Right ventricle myocardium superior (tissue), 1 donor: ENCODE measurements around the gene DBNDD1. TPM values are rescaled to one million over a fixed set of nuclear protein-coding genes. Genes with fewer than 3 reads are reported as not detected.

Experiments
- ATAC-seq: fragments of 200-7000 bp; cut with Tn5 transposase; one replicate; pipeline ENCODE4 v1.9.1; 2020; ENCODE audit warnings: mild to moderate bottlenecking; ENCODE audit not compliant: poor library complexity
- DNase-seq: peaks from one replicate; pipeline ENCODE4 v3.0.0-alpha.2; 2020
- intact Hi-C: fragments of 100-400 bp; cut with DNase I; formaldehyde crosslinking; loops from one replicate; pipeline ENCODE4 v1.11.2; 2022
- total RNA-seq: library from RNA; stranded (reverse); fragmentation: NEBNext Ultra II Directional; extraction: Animal tissue kit (Norgen Biotek cat#: 25700); gene quantifications from one replicate; pipeline ENCODE4 v1.2.1, GENCODE V29; 2021
- donor health status: DM: no; HTN: yes; CAD: no; lungs with severe emphysema.

The DBNDD1 gene
- total RNA-seq, 1 donor from 2014 or later, result 6.3 TPM

DNA sequence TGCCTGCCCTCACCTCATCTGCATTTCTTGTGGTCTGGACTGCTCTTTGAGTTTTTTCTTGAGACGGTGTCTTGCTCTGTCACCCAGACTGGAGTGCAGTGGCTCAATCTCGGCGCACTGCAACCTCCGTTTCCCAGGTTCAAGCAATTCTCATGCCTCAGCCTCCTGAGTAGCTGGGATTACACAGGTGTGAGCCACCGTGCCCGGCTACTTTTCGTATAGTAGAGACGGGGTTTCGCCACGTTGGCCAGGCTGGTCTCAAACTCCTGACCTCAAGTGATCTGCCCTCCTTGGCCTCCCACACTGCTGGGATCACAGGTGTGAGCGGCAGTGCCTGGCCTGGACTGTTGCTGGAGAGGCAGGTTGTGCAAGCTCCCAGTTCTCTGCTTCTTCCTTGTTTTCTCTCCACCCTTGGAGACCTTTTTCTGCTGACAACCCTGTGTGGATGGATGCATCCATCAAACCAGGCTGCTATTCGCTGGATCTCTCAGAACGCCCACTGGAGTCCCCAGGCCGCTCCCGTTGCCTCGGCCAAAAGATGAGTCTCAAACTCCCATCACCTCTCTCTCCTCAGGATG lies 22.7 kb upstream of the DBNDD1 start:
- ATAC-seq (no peak), DNase-seq (no peak)
- intact Hi-C loops, result no loop called here

DNA sequence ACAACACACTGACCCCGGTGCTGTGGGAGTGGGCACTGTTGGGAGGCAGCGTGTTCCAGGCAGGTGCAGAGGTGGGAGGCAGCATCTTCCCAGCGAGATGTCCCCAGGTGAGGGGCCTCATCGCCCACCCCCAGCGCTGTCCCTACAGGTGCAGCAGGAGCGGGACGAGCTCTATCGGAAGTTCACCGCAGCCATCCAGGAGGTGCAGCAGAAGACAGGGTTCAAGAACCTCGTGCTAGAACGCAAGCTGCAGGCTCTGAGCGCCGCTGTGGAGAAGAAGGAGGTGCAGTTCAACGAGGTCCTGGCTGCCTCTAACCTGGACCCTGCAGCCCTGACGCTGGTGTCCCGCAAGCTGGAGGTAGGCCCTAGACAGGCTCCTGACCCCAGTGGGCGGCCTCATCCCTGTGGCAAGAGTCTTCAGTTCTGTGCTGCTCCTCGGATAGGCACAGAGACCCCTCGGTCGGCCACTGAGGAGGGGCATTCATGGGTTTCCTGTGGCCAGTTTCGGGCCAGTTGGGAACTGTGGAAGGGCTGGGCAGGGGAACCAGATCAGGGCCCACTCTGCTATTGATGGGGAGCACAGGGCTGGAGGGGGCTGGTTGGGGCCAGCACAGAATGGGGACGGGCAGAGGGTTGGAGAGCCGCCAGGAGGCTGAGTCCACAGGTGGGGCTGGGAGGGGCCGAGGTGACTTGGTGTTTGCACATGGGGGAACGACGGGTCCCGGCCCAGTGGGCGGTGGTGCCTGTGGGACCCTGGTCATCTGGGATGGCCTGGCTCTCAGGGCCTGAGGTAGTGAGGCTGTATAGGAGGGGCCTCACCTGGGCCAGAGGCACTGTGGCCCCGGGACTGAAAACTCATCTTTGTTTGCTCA lies 21.1 kb upstream of the DBNDD1 start:
- intact Hi-C loops, result no loop called here
- no peak for DNase-seq
- no peak for ATAC-seq

DNA sequence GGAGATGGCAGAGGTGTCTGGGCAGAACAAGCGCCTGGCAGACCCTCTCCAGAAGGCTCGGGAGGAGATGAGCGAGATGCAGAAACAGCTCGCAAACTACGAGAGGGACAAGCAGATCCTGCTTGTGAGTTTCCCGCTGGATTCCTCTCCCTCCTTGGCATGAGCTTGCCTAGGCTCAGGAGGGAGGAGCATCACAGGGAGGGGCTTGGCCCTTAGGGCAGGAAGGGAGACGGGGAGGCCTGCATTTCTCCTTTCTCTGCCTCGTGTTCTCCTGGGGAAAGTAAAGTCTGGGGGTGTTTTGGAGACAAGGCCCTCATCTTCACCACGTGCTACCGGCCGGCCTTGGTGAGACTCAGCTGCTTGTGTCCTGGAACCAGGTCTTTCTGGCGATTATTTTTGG lies 18.0 kb upstream of the DBNDD1 start:
- peak; percentile 20 for ATAC-seq
- intact Hi-C loops, result no loop called here
- DNase-seq, result no peak

DNA sequence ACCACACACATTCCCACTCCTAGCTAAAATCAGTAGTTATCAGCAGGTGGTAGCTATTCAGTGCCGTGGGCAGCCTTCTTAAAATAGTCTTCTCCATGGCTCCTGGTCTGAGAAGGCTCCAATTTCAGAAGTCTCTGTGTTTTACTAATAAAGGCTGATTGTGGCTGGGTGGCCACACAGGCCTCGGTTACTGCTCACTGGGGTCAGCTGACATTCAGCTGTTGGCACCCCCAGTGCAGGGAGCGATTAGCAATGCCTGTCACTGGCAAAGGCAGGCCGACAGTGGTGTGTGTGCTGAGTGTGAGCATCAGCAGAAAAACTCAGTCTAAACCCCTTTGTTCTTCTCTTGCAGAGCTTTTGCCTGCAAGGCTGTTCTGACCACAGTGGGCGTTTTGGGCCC lies 16.6 kb upstream of the DBNDD1 start:
- DNase-seq, result no peak
- ATAC-seq, result no peak

DNA sequence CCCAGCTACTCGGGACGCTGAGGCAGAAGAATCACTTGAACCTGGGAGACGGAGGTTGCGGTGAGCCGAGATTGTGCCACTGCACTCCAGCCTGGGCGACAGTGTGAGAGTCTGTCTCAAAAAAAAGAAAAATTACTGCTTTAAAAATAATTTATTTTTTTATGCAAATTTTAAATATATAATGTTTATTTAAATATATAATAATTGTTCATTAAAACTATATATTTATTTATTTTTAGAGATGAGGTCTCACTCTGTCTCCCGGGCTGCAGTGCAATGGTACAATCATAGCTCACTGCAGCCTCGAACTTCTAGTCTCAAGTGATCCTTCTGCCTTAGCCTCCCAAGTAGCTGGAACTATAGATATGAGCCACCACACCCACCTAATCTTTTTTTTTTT lies 15.2 kb upstream of the DBNDD1 start:
- intact Hi-C loops, result no loop called here
- DNase-seq (no peak), ATAC-seq (no peak)

More for the DNA sequence above, 16.6 kb upstream of the DBNDD1 start:
- intact Hi-C loops, result no loop called here

DNA sequence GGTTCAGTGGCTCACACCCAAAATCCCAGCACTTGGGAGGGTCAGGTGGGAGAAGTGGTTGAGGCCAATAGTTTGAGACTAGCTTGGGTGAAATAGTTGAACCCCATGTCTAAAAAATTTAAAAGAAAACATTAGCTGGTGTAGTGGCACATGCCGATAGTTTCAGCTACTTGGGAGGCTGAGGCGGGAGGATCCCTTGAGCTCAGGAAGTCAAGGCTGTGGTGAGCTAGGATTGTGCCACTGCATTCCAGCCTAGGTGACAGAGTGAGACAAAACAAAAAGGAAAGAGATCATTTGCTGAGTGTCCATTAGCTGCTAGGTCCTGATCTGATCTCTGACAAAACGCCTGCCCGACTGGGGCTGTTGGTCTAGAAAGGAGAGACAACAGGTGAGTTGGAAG lies 14.1 kb upstream of the DBNDD1 start:
- DNase-seq, result no peak
- intact Hi-C loops, result no loop called here

DNA sequence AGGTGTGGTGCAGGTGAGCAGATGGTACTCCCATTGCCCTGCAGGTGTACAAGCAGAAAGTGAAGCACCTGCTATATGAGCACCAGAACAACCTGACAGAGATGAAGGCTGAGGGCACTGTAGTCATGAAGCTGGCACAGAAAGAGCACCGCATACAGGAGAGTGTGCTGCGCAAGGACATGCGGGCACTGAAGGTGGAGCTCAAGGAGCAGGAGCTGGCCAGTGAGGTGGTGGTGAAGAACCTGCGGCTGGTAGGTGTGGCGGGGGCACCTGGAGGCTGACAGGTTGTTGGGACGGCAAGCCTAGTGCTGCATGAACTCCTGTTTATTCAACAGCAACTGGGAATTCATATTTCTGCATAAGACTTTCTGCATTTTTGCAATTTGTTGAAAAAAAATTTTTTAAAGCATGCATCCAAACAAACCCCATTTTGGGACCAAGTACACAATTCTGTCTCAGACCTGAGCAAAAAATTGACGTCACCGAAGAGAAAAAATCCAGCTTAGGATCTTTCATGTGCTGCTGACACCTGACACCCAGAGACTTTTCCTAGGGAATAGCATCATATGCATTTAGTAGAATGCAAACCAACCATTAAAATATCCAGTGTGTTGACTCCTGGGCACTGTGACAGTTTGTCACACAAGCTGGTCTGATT lies 13.5 kb upstream of the DBNDD1 start:
- DNase-seq (no peak), ATAC-seq (no peak)
- intact Hi-C loops, result no loop called here

More for the DNA sequence above, 14.1 kb upstream of the DBNDD1 start:
- ATAC-seq, result no peak

DNA sequence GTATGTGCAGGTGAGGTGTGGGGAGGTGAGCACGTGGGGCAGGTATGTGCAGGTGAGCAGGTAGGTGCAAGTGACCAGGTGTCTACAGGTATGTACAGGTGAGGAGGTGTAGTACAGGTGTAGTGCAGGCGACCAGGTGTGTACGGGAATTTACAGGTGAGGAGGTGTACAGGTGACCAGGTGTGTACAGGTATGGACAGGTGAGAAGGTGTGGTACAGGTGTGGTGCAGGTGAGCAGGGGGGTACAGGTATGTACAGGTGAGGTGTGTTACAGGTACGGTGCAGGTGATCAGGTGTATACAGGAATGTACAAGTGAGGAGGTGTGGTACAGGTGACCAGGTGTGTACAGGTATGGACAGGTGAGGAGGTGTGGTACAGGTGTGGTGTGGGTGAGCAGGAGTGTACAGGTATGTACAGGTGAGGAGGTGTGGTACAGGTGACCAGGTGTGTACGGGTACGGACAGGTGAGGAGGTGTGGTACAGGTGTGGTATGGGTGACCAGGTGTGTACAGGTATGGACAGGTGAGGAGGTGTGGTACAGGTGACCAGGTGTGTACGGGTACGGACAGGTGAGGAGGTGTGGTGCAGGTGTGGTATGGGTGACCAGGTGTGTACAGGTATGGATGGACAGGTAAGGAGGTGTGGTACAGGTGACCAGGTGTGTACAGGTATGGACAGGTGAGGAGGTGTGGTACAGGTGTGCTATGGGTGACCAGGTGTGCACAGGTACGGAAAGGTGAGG lies 12.8 kb upstream of the DBNDD1 start:
- no peak for ATAC-seq
- intact Hi-C loops, result no loop called here
- no peak for DNase-seq

DNA sequence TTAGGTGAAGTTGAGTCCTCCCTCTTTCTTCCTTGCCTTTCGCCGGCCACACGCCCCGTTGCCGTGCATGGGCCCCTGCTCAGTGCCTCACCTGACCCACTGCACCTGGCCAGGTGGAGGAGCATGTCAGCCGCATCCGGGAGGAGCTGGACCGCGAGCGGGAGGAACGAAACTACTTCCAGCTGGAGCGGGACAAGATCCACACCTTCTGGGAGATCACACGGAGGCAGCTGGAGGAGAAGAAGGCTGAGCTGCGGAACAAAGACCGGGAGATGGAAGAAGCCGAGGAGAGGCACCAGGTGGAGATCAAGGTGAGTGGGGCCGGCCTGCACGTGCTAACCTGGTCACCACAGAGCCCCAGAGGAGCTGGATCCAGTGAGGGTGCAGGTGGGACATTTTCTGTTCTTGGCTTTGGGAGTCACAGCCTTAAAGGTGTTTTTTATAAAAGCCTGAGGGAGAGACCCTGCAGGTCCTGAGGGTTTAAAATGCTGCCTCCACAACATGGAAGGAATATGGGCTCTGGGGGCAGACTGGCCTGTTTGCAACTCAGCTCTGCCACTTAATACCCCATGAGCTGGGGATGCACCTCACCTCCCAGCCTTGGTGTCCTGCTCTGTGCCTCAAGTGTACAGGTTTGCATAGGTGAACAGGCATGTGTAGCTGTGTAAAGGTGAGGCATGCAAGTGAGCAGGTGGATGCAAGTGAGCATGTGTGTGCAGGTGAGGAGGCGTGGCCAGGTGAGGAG lies 12.1 kb upstream of the DBNDD1 start:
- ATAC-seq (no peak), DNase-seq (no peak)
- intact Hi-C loops, result no loop called here

DNA sequence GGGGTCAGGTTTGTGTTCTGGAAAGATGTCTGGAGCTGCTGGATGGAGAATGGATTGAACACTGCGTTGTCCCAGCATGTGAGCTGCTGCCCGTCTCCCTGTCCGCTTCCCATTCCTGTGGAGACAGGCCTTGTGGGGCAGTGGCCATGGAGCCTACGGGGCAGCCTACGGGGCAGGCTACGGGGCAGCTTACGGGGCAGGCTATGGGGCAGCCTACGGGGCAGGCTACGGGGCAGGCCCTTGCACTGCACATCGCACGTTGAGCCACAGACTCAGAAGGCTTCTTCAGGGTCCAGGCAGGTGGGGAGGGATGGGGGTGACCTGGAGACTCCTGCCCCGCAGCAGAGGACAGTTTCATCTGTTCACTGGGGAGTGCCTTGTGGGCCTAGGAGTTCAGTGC lies 9.7 kb upstream of the DBNDD1 start:
- DNase-seq (no peak), ATAC-seq (no peak)
- intact Hi-C loops, result no loop called here

DNA sequence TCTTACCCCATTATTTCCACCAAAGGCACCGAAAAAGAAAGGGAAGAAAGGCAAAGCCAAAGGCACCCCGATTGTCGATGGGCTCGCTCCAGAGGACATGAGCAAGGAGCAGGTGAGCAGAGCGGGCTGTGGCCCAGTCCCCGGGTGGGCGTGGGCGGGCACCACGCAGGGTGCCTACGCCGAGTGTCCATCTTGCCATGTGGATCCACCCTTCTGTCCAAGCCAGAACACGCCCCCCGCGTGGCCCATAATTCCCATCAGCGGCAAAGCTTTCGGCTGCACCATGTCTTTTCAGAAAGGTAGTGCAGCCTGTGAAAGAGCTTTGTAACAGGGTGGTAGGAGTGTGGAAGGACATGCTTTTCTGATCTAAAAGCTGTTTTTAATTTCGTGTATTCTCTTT lies 8.4 kb upstream of the DBNDD1 start:
- intact Hi-C loops, result no loop called here
- no peak for DNase-seq
- no peak for ATAC-seq

DNA sequence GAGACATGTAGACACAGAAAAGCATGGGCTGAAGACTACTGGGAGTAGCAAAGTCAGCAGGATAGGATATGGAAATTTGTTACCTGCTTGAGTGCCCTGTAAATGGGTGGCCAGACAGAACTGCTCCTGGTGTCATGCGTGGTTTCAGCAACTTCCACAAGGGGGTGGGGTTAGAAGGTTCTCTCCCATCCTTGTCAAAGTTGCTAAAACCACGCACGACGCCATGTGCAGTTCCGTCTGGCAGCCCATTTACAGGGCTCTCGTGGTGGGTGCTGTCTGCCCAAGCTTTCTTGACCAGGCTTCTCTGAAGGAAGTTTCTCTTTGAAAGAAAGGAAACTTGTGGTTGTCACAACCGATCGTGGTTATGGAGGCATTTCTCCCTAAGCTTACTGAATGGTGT lies 6.9 kb upstream of the DBNDD1 start:
- intact Hi-C loops, result no loop called here
- DNase-seq, result no peak

DNA sequence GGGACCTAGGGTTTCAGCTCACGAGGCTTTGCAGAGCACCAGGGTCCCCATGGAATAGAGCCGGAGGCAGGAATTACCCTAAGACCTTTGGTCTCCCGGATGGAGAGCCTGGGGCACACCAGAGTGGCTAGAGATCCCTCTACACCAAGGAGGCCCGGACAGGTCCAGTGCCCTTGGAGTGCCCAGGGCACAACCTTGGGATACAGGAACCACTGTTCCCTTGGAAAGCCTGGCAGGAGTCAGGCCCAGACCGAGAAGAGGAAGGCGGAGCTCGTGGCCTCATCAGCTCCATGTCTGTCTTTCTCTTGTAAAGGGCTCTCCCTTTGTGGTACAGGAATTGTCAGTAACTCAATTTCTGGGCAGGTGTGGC lies 3.8 kb upstream of the DBNDD1 start:
- ATAC-seq (peak; percentile 15), DNase-seq (no peak)

More for the DNA sequence above, 6.9 kb upstream of the DBNDD1 start:
- no peak for ATAC-seq

DNA sequence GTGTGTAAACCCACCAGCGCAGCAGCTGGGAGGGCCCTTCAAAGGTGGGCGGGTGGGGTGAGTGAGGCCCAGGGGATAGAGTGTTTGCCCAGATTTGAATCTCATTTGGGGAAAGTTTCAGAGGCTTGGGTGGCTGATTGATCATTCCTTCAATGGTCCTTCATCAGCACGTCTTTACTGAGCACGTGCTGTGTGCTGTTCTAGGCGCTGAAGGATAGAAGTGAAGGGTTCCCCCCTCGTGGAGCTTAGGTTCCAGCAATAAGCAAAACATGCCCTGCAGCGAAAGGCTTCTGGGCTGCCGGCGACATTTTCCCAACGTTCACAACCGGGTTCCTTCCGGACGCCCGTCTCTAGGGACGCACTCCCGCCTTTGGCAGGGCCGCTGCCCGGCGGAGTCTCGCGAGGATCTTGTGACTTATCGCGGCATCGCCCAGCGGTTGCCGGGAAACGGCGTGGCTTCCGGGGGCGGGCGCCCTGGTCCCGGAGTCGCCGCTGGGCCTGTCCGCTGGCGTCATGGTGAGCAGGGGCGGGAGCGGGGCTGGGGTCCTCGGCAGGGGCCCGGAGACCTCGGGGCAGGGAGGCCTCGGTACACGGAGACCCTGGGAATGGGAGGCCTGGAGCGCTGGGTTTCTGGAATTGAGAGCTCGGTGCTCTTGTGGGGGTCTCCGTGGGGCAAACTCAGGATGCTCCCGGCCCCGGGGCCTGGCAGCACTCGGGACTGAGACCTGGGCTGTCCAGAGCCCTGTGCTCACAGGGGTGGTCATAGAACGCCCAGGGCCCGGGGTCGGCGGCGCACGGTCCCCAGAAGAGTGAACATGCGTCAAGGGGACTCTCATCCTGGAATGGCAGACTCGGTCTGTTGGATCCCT lies 3.2 kb upstream of the DBNDD1 start:
- ATAC-seq (peak; percentile 94), DNase-seq (peak; percentile 96)
- intact Hi-C loops, result no loop called here

More for the DNA sequence above, 3.8 kb upstream of the DBNDD1 start:
- intact Hi-C loops, result no loop called here

DNA sequence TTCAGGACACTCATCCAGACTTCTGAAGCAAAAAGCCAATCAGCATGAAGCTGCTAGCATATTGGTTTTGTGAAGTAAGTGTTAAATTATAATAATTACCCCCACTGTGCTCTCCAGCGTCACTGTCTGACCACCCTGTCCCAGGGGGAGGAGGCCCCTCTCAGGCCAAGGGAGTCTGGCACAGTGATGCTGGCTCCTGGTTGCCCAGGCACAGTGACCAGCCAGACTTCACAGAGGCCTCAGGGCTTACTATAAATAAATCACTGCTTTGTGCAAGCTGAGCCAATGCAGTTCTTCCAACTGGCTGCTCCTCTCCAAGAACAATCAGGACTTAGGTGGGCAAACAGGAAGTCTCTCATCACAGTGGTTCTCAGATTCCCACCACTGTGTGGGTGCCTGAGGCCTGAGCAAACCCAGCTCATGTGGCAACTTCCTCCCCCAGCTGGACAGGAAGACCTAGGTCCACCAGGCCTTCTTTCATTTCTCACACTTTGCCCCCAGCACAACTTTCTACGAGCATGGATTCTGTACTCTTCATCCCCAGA lies 1.7 kb upstream of the DBNDD1 start:
- intact Hi-C loops, result no loop called here
- no peak for DNase-seq
- no peak for ATAC-seq

DNA sequence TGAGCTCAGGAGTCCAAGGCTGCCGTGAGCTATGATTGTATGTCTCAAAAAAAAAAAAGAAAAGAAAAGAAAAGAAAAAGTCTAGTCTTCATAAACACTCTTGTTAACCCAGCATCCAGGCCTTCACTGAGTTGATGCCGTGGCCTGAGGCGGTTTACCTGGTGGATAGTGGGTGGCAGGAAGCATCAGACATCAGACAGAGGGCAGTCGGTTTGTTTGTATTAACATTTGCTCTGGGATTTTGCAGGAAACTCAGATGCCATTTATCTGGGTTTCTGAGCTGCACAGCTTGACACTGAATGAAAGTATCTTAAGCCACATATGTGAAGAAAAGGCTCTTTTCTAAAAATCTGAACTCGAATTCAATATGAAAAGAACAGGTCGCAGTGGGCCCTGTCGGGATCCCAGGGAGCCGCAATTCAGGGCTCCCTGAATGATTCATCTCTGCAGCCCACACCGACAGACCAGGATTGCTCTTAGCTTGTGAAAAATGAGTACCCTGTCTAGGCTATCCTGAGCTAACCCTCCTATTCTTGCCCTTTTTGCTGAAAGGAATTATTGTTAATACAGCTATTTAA lies 1.1 kb upstream of the DBNDD1 start:
- DNase-seq (no peak), ATAC-seq (no peak)
- intact Hi-C loops, result no loop called here
